LNCaP clone FGC (cell line): ENCODE data around the gene GRHPR.
A peak's percentile ranks its signal among the peaks of the same experiment; 100 is the strongest.
"Not testable (repeated sequence)": the region's sequence is repeated elsewhere in the genome, so short reads cannot be mapped to it uniquely, and the experiment has no call there.

Experiments
- DNase-seq: peaks from one replicate; pipeline ENCODE4 v3.0.0-alpha.2; 2011; ENCODE audit warnings: low read depth
- H3K4me3 ChIP-seq: 2 replicates; pipeline ENCODE4 v1.5.1; 2011; ENCODE audit warnings: mild to moderate bottlenecking, low read depth, low read length, control low read depth
- CTCF ChIP-seq: IDR thresholded peaks from 2 replicates; pipeline ENCODE4 v1.5.1; 2012; ENCODE audit warnings: mild to moderate bottlenecking; ENCODE audit not compliant: control insufficient read depth, insufficient read depth; ENCODE audit errors: extremely low read depth

Gene GRHPR

GRCh38 chr9:37421914-37422288 lies 595 bp upstream of the GRHPR start:
- DNase-seq, result no peak
- H3K4me3 ChIP-seq, result peak overlapping the region; percentile 98
- no peak for TF ChIP-seq CTCF

- TF ChIP-seq CTCF, result no peak
- no peak for DNase-seq
- peak overlapping the region; percentile 98 for H3K4me3 ChIP-seq
These were observed 1.0 kb downstream of the GRHPR start for GRCh38 chr9:37423508-37423907.

DNA sequence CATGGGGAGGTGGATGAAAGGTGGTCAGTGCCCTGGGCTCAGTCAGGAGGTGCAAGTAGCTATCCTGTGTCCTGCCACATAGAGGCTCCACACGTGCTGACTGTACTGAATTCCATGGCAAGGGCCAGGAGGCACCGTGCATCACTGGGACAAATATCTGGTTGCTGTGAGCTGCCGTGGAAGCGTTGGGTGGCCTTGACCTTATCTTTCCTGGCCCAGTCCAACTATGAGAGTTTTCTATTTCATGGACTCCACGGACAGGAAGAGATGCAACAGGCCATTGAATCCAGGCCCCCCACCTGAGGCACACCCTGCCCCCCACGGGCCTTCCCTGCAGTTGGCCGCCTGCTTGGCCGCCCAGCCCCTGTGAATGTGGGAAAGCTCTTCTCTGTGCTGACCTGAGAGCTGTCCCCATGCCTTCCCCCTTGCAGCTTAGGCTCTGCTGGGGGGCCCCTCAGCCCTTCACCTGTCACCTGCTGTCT lies 1.7 kb downstream of the GRHPR start:
- TF ChIP-seq CTCF, result no peak
- no peak for DNase-seq
- peak overlapping the region; percentile 98; the same call in 1 of the 2 replicates for H3K4me3 ChIP-seq

GRCh38 chr9:37424686-37425297 lies 2.3 kb downstream of the GRHPR start:
- TF ChIP-seq CTCF, result no peak
- DNase-seq, result no peak
- H3K4me3 ChIP-seq, result no peak overlapping the region

- TF ChIP-seq CTCF, result no peak
- DNase-seq, result no peak
- H3K4me3 ChIP-seq, result no peak overlapping the region
These were observed 2.8 kb downstream of the GRHPR start for GRCh38 chr9:37425298-37425752.

- H3K4me3 ChIP-seq, DNase-seq: not testable (repeated sequence)
These were observed 3.9 kb downstream of the GRHPR start for GRCh38 chr9:37426431-37426830.

GRCh38 chr9:37426846-37427245 lies 4.3 kb downstream of the GRHPR start:
- H3K4me3 ChIP-seq, result no peak overlapping the region
- no peak for DNase-seq
- TF ChIP-seq CTCF, result no peak
